Transverse colon (tissue), 4 donors: Measurements from ENCODE around the gene LSM7.
A peak's percentile ranks its signal among the peaks of the same experiment; 100 is the strongest.

ENCODE experiments used
- EP300 ChIP-seq: sonication (generic); formaldehyde crosslinking; IDR thresholded peaks from one replicate; pipeline ENCODE4 v1.6.1; 2017; ENCODE audit warnings: antibody characterized with exemption, low read depth
- POLR2A ChIP-seq: fragments of 450-650 bp; IDR thresholded peaks from one replicate; pipeline ENCODE4 v1.6.1; 2016; ENCODE audit warnings: antibody characterized with exemption, mild to moderate bottlenecking, moderate library complexity
- POLR2AphosphoS5 ChIP-seq, 3 donors: sonication (generic); formaldehyde crosslinking; IDR thresholded peaks; one replicate each; pipeline ENCODE4 v1.6.1; 2016; ENCODE audit warnings: antibody characterized with exemption in 3 of 3
- TF ChIP-seq, protein P1 (sequence below), 5 experiments: fragments of 200-600 bp in 3 of 5; fragments of 450-650 bp in 2 of 5; sonication (generic) in 3 of 5; IDR thresholded peaks; 1 replicate in 2 of 5; 2 replicates in 3 of 5; pipeline ENCODE4 v1.5.1; 2016 to 2017; ENCODE audit warnings: antibody characterized with exemption in 5 of 5, inconsistent platforms in 3 of 5, mild to moderate bottlenecking in 2 of 5, moderate library complexity in 1 of 5

DNA sequence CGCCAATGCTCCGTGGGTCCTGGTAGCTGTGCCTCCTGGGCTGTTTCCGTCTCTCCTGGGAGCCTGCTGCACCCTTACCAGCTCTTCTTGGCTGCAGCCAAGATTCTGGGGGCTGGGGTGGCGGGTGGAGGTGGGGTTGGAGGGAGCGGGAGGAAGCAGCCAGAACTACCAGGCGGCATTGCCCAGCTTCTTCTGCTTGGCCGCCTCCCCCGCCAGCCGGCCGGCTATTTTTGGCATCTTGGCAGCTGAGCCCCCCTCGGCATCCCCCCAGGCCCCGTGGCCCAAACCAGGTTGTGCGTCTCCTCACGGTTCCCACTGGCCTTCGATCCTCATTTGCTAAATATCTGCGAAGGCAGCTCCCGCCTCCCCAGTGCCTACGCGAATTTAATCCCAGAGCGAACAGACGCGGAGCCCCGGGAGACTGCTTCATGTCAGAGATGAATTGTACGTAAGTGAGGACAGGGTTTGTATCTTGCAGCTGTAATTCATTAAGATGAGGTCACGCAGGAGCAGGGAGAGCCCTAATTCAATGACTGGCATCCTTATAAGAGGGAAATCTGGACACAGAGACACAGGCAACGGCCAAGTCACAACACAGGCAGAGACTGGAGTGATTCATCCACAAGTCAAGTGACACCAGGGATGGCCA lies 33.6 kb downstream of the LSM7 start:
- TF ChIP-seq, protein P1, sequence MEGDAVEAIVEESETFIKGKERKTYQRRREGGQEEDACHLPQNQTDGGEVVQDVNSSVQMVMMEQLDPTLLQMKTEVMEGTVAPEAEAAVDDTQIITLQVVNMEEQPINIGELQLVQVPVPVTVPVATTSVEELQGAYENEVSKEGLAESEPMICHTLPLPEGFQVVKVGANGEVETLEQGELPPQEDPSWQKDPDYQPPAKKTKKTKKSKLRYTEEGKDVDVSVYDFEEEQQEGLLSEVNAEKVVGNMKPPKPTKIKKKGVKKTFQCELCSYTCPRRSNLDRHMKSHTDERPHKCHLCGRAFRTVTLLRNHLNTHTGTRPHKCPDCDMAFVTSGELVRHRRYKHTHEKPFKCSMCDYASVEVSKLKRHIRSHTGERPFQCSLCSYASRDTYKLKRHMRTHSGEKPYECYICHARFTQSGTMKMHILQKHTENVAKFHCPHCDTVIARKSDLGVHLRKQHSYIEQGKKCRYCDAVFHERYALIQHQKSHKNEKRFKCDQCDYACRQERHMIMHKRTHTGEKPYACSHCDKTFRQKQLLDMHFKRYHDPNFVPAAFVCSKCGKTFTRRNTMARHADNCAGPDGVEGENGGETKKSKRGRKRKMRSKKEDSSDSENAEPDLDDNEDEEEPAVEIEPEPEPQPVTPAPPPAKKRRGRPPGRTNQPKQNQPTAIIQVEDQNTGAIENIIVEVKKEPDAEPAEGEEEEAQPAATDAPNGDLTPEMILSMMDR (IDR thresholded peaks at IDR 0.05), result no peak
- TF ChIP-seq POLR2A (no peak), EP300 (no peak), POLR2AphosphoS5 (IDR thresholded peaks at IDR 0.05) (peak in 2 of 3 donors; percentile 61 to 80)
